Measurements from ENCODE around the gene RAB40C. TPM values are rescaled to one million over a fixed set of nuclear protein-coding genes. Genes with fewer than 3 reads are reported as not detected.
A peak's percentile ranks its signal among the peaks of the same experiment; 100 is the strongest.

The RAB40C gene
- total RNA-seq, 5 donors from 2014 or later (not counting 1 experiment from before 2014, with no cell fraction given) = 14.1 to 28.0 (median 24.4) TPM

DNA sequence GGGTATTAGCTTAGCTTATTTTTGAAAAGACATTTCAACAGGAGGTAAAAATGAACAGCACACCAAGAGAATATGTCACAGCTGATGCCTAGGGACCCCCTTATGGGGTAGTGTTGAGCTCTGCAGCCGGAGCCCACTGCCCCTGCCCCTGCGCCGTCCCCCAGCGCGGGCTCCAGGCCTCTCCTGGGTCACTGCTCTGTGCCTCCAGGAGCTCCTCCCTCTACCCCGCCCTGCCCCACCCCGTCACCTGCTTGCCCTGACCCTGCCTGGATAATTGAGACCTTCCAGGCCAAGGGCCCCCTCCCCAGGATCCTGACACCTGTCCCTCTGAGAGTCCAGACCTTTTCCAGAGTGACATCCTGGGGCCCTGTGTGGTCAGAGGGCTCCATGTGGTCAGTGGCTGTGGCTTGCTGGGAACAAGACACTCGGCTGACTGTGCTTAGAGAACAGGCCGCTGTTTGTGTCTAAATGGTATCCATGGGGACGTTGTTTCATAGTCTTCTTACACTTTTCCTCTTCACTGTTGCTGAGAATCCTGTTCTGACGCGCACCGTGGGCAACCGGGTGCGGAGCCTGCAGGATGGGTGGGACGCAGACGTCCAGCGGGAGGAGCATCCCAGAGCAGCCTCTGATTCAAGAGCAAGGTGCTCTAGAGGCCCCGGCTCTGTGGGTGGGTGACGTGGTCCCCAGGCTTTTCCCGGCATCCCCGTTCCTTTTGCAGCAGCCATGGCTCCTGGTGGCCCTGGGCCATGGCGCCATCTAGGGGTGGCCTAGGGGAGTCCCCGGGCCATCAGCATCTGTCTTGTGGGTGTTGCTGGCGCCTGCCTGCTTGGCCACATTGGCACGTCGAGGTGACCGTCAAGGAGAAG, 20.9 kb downstream of the RAB40C start:
- peaks cover 0 to 6% of the 10 kb centered on the region in 2 experiments for H3K4me1 ChIP-seq (ENCODE audit: control insufficient read depth in 1 of 2, extremely low read depth in 1 of 2, insufficient read depth in 2 of 2, low read length in 2 of 2)
- WGBS (ENCODE audit: insufficient coverage) = 73% methylated on average over 25 of the region's 28 CpGs
- H3K27ac Mint-ChIP-seq = peak overlapping the region in 1 of 2 donors; percentile 43
- H3K9me3 Mint-ChIP-seq = no peaks in the 10 kb centered on the region
- POLR2A ChIA-PET = no interaction called here
- H3K9me3 ChIP-seq = no peaks in the 10 kb centered on the region
- CTCF ChIA-PET = no interaction called here
- ATAC-seq (replicated peaks in 1 of 4) (peak; percentile 65 to 75 (median 69)), DNase-seq (peak in 30 of 35 experiments; percentile 25 to 73 (median 41))
- peaks cover 9% of the 10 kb centered on the region for H3K36me3 Mint-ChIP-seq
- H3K36me3 ChIP-seq (ENCODE audit: control insufficient read depth in 2 of 2, extremely low read depth in 1 of 2, insufficient read depth in 1 of 2, low read length in 1 of 2) = no peaks in the 10 kb centered on the region
- H3K4me3 Mint-ChIP-seq = no peak overlapping the region
- peaks cover 5 to 11% (median 8%) of the 10 kb centered on the region in 3 donors for H3K4me1 Mint-ChIP-seq
- H3K27ac ChIP-seq (ENCODE audit: low read length) = no peak overlapping the region
- no peaks in the 10 kb centered on the region for H3K27me3 ChIP-seq (replicated peaks in 1 of 2; ENCODE audit: control insufficient read depth in 2 of 2, extremely low read depth in 1 of 2, insufficient read depth in 2 of 2, low read length in 1 of 2)
- no peaks in the 10 kb centered on the region for H3K27me3 Mint-ChIP-seq
- H3K4me3 ChIP-seq (ENCODE audit: control insufficient read depth in 1 of 2, extremely low read depth in 1 of 2, low read length in 1 of 2) = no peak overlapping the region

DNA sequence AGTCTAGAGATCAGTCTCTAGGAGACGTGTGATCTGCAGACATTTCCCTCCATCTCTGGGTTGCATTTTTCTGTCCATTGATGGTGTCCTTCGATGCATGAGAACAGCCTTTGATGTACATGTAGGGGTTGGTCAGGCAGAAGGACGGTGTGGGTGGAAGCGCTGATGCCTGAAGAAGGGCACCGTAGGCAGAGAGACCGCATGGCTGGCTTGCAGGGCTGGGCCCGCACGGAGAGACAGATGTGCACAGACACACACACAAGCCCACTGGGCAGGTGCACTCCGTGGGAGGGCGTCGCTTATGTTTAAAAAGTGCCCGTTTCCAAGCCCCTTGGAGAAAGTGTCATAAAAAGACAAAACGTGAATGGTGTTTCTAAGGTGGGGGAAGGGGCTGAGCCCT, 25.3 kb downstream of the RAB40C start:
- Mint-ChIP-seq H3K36me3 (peaks cover 9% of the 10 kb centered on the region), H3K27ac (no peak overlapping the region), H3K4me3 (no peak overlapping the region), H3K4me1 (peaks cover 3 to 5% (median 5%) of the 10 kb centered on the region in 3 donors), H3K9me3 (no peaks in the 10 kb centered on the region), H3K27me3 (no peaks in the 10 kb centered on the region)
- Histone ChIP-seq H3K9me3 (no peaks in the 10 kb centered on the region), H3K27me3 (replicated peaks in 1 of 2; ENCODE audit: control insufficient read depth in 2 of 2, extremely low read depth in 1 of 2, insufficient read depth in 2 of 2, low read length in 1 of 2) (no peaks in the 10 kb centered on the region), H3K27ac (ENCODE audit: low read length) (no peak overlapping the region), H3K4me3 (ENCODE audit: control insufficient read depth in 1 of 2, extremely low read depth in 1 of 2, low read length in 1 of 2) (no peak overlapping the region), H3K36me3 (ENCODE audit: control insufficient read depth in 2 of 2, extremely low read depth in 1 of 2, insufficient read depth in 1 of 2, low read length in 1 of 2) (peaks cover 0 to 4% of the 10 kb centered on the region in 2 donors), H3K4me1 (ENCODE audit: control insufficient read depth in 1 of 2, extremely low read depth in 1 of 2, insufficient read depth in 2 of 2, low read length in 2 of 2) (peaks cover 0 to 6% of the 10 kb centered on the region in 2 experiments)
- WGBS (ENCODE audit: insufficient coverage) = 90% methylated on average over 10 of the region's 13 CpGs
- ATAC-seq (replicated peaks in 1 of 4) = no peak
- ChIA-PET CTCF (no interaction called here), POLR2A (no interaction called here)
- no peak for DNase-seq

DNA sequence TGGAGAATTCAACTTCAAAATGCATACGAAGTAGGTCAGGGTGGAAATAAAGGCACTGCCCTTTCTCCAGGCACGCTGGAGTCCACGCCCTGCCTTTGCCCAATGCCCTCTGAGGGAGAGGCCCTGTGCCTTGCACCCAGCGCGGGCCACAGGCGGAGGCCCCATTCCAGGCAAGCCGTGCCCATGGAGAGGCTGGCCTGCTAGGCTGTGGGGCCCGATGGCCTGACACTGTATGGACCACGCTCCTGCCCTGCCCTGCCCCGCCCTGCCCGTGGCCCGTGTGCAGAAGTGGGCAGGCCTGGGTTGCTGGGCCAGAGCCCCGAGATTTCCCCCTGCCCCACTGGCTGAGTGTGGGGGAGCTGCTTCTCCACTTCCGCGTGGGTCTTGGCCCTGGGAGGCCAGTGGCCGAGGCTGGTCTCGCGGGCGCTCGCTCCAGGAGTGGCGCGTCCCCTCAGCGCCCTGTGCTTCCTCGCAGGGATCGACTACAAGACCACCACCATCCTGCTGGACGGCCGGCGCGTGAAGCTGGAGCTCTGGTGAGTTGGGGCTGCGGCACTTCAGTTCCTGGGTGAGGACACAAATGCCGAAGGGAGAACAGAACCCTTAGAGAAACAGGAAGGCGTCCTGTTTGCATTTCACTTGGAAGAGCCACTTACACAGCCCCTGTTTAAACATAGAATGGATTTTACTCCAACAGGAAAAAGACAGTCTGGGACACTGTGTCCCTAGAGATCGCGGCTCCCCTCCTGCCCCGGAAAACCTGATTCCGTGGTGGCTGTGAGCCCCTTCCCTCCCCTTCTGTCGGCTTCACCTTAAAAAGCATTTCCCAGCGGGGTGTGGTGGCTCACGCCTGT, 27.1 kb downstream of the RAB40C start:
- Mint-ChIP-seq H3K4me1 (no peaks in the 10 kb centered on the region), H3K4me3 (no peak overlapping the region), H3K27me3 (no peaks in the 10 kb centered on the region), H3K36me3 (peaks cover 9% of the 10 kb centered on the region), H3K9me3 (no peaks in the 10 kb centered on the region), H3K27ac (no peak overlapping the region)
- WGBS (ENCODE audit: insufficient coverage) = 94% methylated on average over 31 of the region's 39 CpGs
- H3K27ac ChIP-seq (ENCODE audit: low read length) = no peak overlapping the region
- H3K36me3 ChIP-seq (ENCODE audit: control insufficient read depth in 2 of 2, extremely low read depth in 1 of 2, insufficient read depth in 1 of 2, low read length in 1 of 2) = peaks cover 4 to 5% of the 10 kb centered on the region in 2 donors
- H3K9me3 ChIP-seq = no peaks in the 10 kb centered on the region
- POLR2A ChIA-PET = no interaction called here
- ATAC-seq (replicated peaks in 1 of 4) (no peak), DNase-seq (no peak)
- no peaks in the 10 kb centered on the region for H3K27me3 ChIP-seq (replicated peaks in 1 of 2; ENCODE audit: control insufficient read depth in 2 of 2, extremely low read depth in 1 of 2, insufficient read depth in 2 of 2, low read length in 1 of 2)
- H3K4me1 ChIP-seq (ENCODE audit: control insufficient read depth in 1 of 2, extremely low read depth in 1 of 2, insufficient read depth in 2 of 2, low read length in 2 of 2) = no peaks in the 10 kb centered on the region
- CTCF ChIA-PET = no interaction called here
- no peak overlapping the region for H3K4me3 ChIP-seq (ENCODE audit: control insufficient read depth in 1 of 2, extremely low read depth in 1 of 2, low read length in 1 of 2)

DNA sequence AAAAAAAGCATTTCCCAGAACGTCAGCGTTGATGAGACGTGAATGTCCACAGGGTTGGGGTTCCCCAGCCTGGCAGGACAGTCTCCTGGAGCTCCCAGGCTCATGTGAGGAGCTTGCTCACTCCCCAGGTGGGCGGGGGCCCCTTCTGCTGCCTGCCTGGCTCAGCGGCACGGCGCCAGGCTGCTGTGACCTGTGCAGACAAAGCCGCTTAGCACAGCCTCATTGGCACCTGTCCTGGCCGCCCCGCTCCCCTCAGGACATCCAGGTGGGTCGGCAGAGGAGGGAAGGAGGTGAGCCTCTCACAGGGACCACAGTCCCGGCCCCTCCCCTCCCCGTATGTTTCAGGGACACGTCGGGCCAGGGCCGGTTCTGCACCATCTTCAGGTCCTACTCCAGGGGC, 28.0 kb downstream of the RAB40C start:
- Histone ChIP-seq H3K9me3 (no peaks in the 10 kb centered on the region), H3K36me3 (ENCODE audit: control insufficient read depth in 2 of 2, extremely low read depth in 1 of 2, insufficient read depth in 1 of 2, low read length in 1 of 2) (peaks cover 4 to 5% of the 10 kb centered on the region in 2 donors), H3K4me3 (ENCODE audit: control insufficient read depth in 1 of 2, extremely low read depth in 1 of 2, low read length in 1 of 2) (no peak overlapping the region), H3K27ac (ENCODE audit: low read length) (no peak overlapping the region), H3K27me3 (replicated peaks in 1 of 2; ENCODE audit: control insufficient read depth in 2 of 2, extremely low read depth in 1 of 2, insufficient read depth in 2 of 2, low read length in 1 of 2) (no peaks in the 10 kb centered on the region), H3K4me1 (ENCODE audit: control insufficient read depth in 1 of 2, extremely low read depth in 1 of 2, insufficient read depth in 2 of 2, low read length in 2 of 2) (no peaks in the 10 kb centered on the region)
- peaks cover 9% of the 10 kb centered on the region for H3K36me3 Mint-ChIP-seq
- DNase-seq = no peak
- 88% methylated on average over 10 of the region's 16 CpGs for WGBS (ENCODE audit: insufficient coverage)
- POLR2A ChIA-PET = no interaction called here
- no peak overlapping the region for H3K4me3 Mint-ChIP-seq
- CTCF ChIA-PET = no interaction called here
- no peak overlapping the region for H3K27ac Mint-ChIP-seq
- no peak for ATAC-seq (replicated peaks in 1 of 4)
- H3K4me1 Mint-ChIP-seq = no peaks in the 10 kb centered on the region
- no peaks in the 10 kb centered on the region for H3K9me3 Mint-ChIP-seq
- no peaks in the 10 kb centered on the region for H3K27me3 Mint-ChIP-seq

DNA sequence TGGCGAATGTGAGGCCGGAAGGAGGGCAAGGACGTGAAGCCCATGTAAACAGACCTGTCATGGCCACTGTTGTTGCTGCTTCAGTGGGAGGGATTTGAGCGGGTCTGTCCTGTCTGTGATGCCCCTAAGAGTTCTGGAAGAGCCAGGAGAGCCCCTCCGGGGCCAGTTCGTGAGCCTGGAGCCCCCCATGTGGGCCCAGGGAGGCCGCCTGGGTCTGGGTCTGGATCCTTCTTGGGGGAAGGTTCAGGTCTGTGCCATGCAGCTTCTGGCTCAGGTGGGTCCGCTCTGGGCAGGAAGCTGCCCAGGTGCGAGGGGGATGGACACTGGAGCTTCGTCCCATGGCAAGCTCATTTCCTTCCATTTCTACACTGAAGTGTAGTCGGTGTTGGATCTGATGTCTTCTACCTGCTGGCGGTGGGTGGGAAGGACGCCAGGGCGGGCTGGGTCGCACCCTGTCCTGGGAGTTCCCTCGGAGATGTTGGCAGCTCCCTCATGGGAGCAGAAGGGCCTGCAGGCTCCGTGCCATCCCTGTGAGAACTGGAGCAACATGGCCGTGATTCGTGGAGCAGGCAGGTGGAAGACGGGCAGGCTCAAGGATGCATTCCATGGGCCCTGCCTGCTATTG, 29.7 kb downstream of the RAB40C start:
- Histone ChIP-seq H3K27ac (ENCODE audit: low read length) (no peak overlapping the region), H3K36me3 (ENCODE audit: control insufficient read depth in 2 of 2, extremely low read depth in 1 of 2, insufficient read depth in 1 of 2, low read length in 1 of 2) (peaks cover 4 to 12% of the 10 kb centered on the region in 2 donors), H3K27me3 (replicated peaks in 1 of 2; ENCODE audit: control insufficient read depth in 2 of 2, extremely low read depth in 1 of 2, insufficient read depth in 2 of 2, low read length in 1 of 2) (no peaks in the 10 kb centered on the region), H3K9me3 (no peaks in the 10 kb centered on the region), H3K4me3 (ENCODE audit: control insufficient read depth in 1 of 2, extremely low read depth in 1 of 2, low read length in 1 of 2) (no peak overlapping the region), H3K4me1 (ENCODE audit: control insufficient read depth in 1 of 2, extremely low read depth in 1 of 2, insufficient read depth in 2 of 2, low read length in 2 of 2) (no peaks in the 10 kb centered on the region)
- H3K4me1 Mint-ChIP-seq = no peaks in the 10 kb centered on the region
- ATAC-seq (replicated peaks in 1 of 4) = no peak
- 95% methylated on average over 16 of the region's 20 CpGs for WGBS (ENCODE audit: insufficient coverage)
- H3K4me3 Mint-ChIP-seq = no peak overlapping the region
- H3K27me3 Mint-ChIP-seq = no peaks in the 10 kb centered on the region
- H3K9me3 Mint-ChIP-seq = no peaks in the 10 kb centered on the region
- POLR2A ChIA-PET = no interaction called here
- DNase-seq = no peak
- peaks cover 3% of the 10 kb centered on the region for H3K36me3 Mint-ChIP-seq
- H3K27ac Mint-ChIP-seq = no peak overlapping the region
- CTCF ChIA-PET = no interaction called here

DNA sequence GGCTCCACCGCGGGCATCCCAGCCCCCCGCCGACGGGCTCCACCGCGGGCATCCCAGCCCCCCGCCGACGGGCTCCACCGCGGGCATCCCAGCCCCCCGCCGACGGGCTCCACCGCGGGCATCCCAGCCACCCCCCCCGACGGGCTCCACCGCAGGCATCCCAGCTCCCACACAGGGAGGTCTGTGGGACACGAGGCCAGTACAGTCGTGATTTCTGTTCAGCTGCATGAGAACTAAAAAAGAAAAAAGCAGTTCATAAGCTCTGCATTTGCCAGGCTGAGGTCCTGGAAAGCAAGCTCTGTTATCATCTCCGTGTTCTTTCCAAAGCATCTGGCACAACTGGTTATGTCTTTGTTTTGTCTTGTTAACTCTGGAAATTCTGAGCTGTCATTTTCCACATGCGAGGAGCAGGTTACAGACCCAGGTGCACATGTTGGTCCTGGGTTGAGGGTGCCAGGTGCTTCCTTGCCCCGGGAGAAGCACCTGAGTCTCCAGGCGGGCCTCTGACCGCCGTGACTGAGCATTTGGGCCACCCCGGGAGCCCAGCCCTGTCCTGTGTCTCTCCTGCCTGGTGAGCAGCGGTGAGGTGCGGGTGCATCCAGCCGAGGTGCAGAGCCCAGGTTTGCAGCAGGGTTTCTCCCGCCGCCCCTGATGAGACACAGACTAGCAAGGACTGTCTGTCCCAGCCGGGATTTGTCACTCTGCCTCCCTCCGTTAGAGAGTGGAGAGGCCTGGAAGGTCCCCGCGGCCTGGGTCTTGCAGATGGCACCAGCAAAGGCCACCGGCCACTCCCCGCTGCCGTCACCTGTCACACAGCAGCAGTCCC, 31.0 kb downstream of the RAB40C start:
- ChIA-PET POLR2A (no interaction called here), CTCF (no interaction called here)
- ATAC-seq (replicated peaks in 1 of 4) = no peak
- Mint-ChIP-seq H3K36me3 (no peaks in the 10 kb centered on the region), H3K27me3 (no peaks in the 10 kb centered on the region), H3K4me1 (no peaks in the 10 kb centered on the region), H3K9me3 (no peaks in the 10 kb centered on the region), H3K4me3 (no peak overlapping the region), H3K27ac (no peak overlapping the region)
- Histone ChIP-seq H3K27ac (ENCODE audit: low read length) (no peak overlapping the region), H3K4me1 (ENCODE audit: control insufficient read depth in 1 of 2, extremely low read depth in 1 of 2, insufficient read depth in 2 of 2, low read length in 2 of 2) (no peaks in the 10 kb centered on the region), H3K27me3 (replicated peaks in 1 of 2; ENCODE audit: control insufficient read depth in 2 of 2, extremely low read depth in 1 of 2, insufficient read depth in 2 of 2, low read length in 1 of 2) (no peaks in the 10 kb centered on the region), H3K4me3 (ENCODE audit: control insufficient read depth in 1 of 2, extremely low read depth in 1 of 2, low read length in 1 of 2) (no peak overlapping the region), H3K36me3 (ENCODE audit: control insufficient read depth in 2 of 2, extremely low read depth in 1 of 2, insufficient read depth in 1 of 2, low read length in 1 of 2) (peaks cover 7 to 18% of the 10 kb centered on the region in 2 donors), H3K9me3 (no peaks in the 10 kb centered on the region)
- WGBS (ENCODE audit: insufficient coverage) = 96% methylated on average over 31 of the region's 41 CpGs
- DNase-seq = no peak
